ENCODE results near the gene LDLRAD4.
A peak's percentile ranks its signal among the peaks of the same experiment; 100 is the strongest.

LDLRAD4 gene

GRCh38 chr18:13286456-13287125 is 68.0 kb downstream of the LDLRAD4 start:
- no peak for DNase-seq (ENCODE audit: low read depth)

GRCh38 chr18:13287372-13287771 is 68.8 kb downstream of the LDLRAD4 start:
- no peak for DNase-seq (ENCODE audit: low read depth)

GRCh38 chr18:13288509-13289133 is 70.1 kb downstream of the LDLRAD4 start:
- DNase-seq (ENCODE audit: low read depth): no peak

GRCh38 chr18:13289481-13290205 is 71.1 kb downstream of the LDLRAD4 start:
- DNase-seq (ENCODE audit: low read depth): no peak

GRCh38 chr18:13290856-13291271 is 72.3 kb downstream of the LDLRAD4 start:
- DNase-seq (ENCODE audit: low read depth): no peak

- DNase-seq (ENCODE audit: low read depth): no peak
These were observed 72.7 kb downstream of the LDLRAD4 start for GRCh38 chr18:13291299-13291698.

GRCh38 chr18:13291745-13292447 is 73.3 kb downstream of the LDLRAD4 start:
- DNase-seq (ENCODE audit: low read depth): no peak

GRCh38 chr18:13292736-13293135 is 74.2 kb downstream of the LDLRAD4 start:
- DNase-seq (ENCODE audit: low read depth): no peak

- no peak for DNase-seq (ENCODE audit: low read depth)
These were observed 75.7 kb downstream of the LDLRAD4 start for GRCh38 chr18:13294309-13294708.

GRCh38 chr18:13295894-13296293 is 77.3 kb downstream of the LDLRAD4 start:
- DNase-seq (ENCODE audit: low read depth): no peak

- no peak for DNase-seq (ENCODE audit: low read depth)
These were observed 78.5 kb downstream of the LDLRAD4 start for GRCh38 chr18:13296867-13297574.

GRCh38 chr18:13298262-13298661 is 79.7 kb downstream of the LDLRAD4 start:
- no peak for DNase-seq (ENCODE audit: low read depth)

GRCh38 chr18:13300029-13300428 is 81.5 kb downstream of the LDLRAD4 start:
- DNase-seq (ENCODE audit: low read depth): no peak

GRCh38 chr18:13300796-13301195 is 82.2 kb downstream of the LDLRAD4 start:
- no peak for DNase-seq (ENCODE audit: low read depth)

GRCh38 chr18:13302040-13302439 is 83.5 kb downstream of the LDLRAD4 start:
- DNase-seq (ENCODE audit: low read depth): no peak

- no peak for DNase-seq (ENCODE audit: low read depth)
These were observed 84.1 kb downstream of the LDLRAD4 start for GRCh38 chr18:13302457-13303225.

- DNase-seq (ENCODE audit: low read depth): no peak
These were observed 85.3 kb downstream of the LDLRAD4 start for GRCh38 chr18:13303756-13304364.

- no peak for DNase-seq (ENCODE audit: low read depth)
These were observed 86.7 kb downstream of the LDLRAD4 start for GRCh38 chr18:13305301-13305700.

- no peak for DNase-seq (ENCODE audit: low read depth)
These were observed 88.0 kb downstream of the LDLRAD4 start for GRCh38 chr18:13306583-13306982.

- DNase-seq (ENCODE audit: low read depth): peak; percentile 9
These were observed 89.8 kb downstream of the LDLRAD4 start for GRCh38 chr18:13308369-13308768.

Measured in activated gamma-delta T cell treated with anti-CD3 and anti-CD28 coated beads, Interleukin-2, amount 50 U/mL, for 16 hours (primary cell).